Fibroblast of lung (primary cell): ENCODE results near the gene MDK. TPM values are rescaled to one million over a fixed set of nuclear protein-coding genes. Genes with fewer than 3 reads are reported as not detected.

Experiments
- DNase-seq, 2 donors: peaks; one replicate each; pipeline versions ENCODE4 v3.0.0 to v3.0.0-alpha.2; 2010; ENCODE audit warnings: low read depth in 2 of 2
- H2AFZ ChIP-seq: 2 replicates; pipeline ENCODE4 v1.5.1; 2012; ENCODE audit warnings: low read length, control low read depth, inconsistent platforms
- H3K27ac ChIP-seq: 2 replicates; pipeline ENCODE4 v1.5.1; 2011; ENCODE audit warnings: low read length, control low read depth; ENCODE audit not compliant: insufficient read depth
- H3K27me3 ChIP-seq: 2 replicates; pipeline ENCODE4 v1.5.1; 2011; ENCODE audit warnings: mild to moderate bottlenecking, low read length; ENCODE audit not compliant: control insufficient read depth, insufficient read depth
- H3K36me3 ChIP-seq: 2 replicates; pipeline ENCODE4 v1.5.1; 2011; ENCODE audit warnings: low read length; ENCODE audit not compliant: control insufficient read depth, insufficient read depth
- H3K4me1 ChIP-seq: 2 replicates; pipeline ENCODE4 v1.5.1; 2011; ENCODE audit warnings: low read length; ENCODE audit not compliant: control insufficient read depth, insufficient read depth; ENCODE audit errors: extremely low read depth
- H3K4me2 ChIP-seq: 2 replicates; pipeline ENCODE4 v1.5.1; 2011; ENCODE audit warnings: low read length, control low read depth; ENCODE audit not compliant: insufficient read depth; ENCODE audit errors: extremely low read depth
- H3K4me3 ChIP-seq, 4 experiments: fragments of 200-600 bp in 1 of 4; sonication (generic) in 1 of 4; replicated peaks in 1 of 4; 2 replicates each; pipeline ENCODE4 v1.5.1; 2011 to 2016; ENCODE audit warnings: low read length in 4 of 4, low read depth in 3 of 4, mild to moderate bottlenecking in 3 of 4, control low read depth in 2 of 4, inconsistent platforms in 1 of 4, mixed read lengths in 1 of 4; ENCODE audit not compliant: insufficient read depth in 1 of 4; ENCODE audit errors: control extremely low read depth in 1 of 4
- H3K79me2 ChIP-seq: 2 replicates; pipeline ENCODE4 v1.5.1; 2012; ENCODE audit warnings: mild to moderate bottlenecking, low read length, inconsistent platforms; ENCODE audit not compliant: control insufficient read depth, insufficient read depth
- H3K9ac ChIP-seq: 2 replicates; pipeline ENCODE4 v1.5.1; 2011; ENCODE audit warnings: mild to moderate bottlenecking, low read length, control low read depth; ENCODE audit not compliant: insufficient read depth
- H3K9me3 ChIP-seq: 2 replicates; pipeline ENCODE4 v1.5.1; 2012; ENCODE audit warnings: low read depth, low read length; ENCODE audit not compliant: control insufficient read depth, insufficient read depth
- H4K20me1 ChIP-seq: 2 replicates; pipeline ENCODE4 v1.5.1; 2011; ENCODE audit warnings: low read length; ENCODE audit not compliant: control insufficient read depth, insufficient read depth; ENCODE audit errors: extremely low read depth
- CTCF ChIP-seq, 2 donors: IDR thresholded peaks in 1 of 2; conservative IDR thresholded peaks in 1 of 2; 1 replicate in 1 of 2; 2 replicates in 1 of 2; pipeline ENCODE4 v1.5.1; 2011 to 2012; ENCODE audit warnings: low read length in 2 of 2, control low read depth in 1 of 2, inconsistent platforms in 1 of 2, low read depth in 1 of 2, mild to moderate bottlenecking in 1 of 2
- EZH2 ChIP-seq: IDR thresholded peaks from 2 replicates; pipeline ENCODE4 v1.5.1; 2012; ENCODE audit warnings: low read length, control low read depth, mild to moderate bottlenecking; ENCODE audit errors: missing control alignments
- polyA plus RNA-seq, 2 donors: library from polyadenylated mRNA; depleted of rRNA in 1 of 2; stranded (reverse) in 1 of 2; unstranded in 1 of 2; fragments of >200 nt; gene quantifications; 2 replicates each; pipeline ENCODE4 v1.2.1, GENCODE V29; 2011 to 2012; ENCODE audit warnings: missing spikeins in 1 of 2
- total RNA-seq: library from RNA; depleted of rRNA; stranded (reverse); fragments of >200 nt; gene quantifications from 2 replicates; pipeline ENCODE4 v1.2.1, GENCODE V29; 2014

MDK gene
- total and polyA plus RNA-seq, 2 donors (not counting 1 experiment from before 2014, with no cell fraction given), result 44.6 to 131 TPM

- H2AFZ ChIP-seq, result no peak overlapping the region
- no peak overlapping the region for H3K4me3 ChIP-seq
- H3K36me3 ChIP-seq, result no peaks in the 10 kb centered on the region
- H3K9me3 ChIP-seq, result no peaks in the 10 kb centered on the region
- H3K79me2 ChIP-seq, result no peaks in the 10 kb centered on the region
- peaks cover 1% of the 10 kb centered on the region for H4K20me1 ChIP-seq
- peaks cover 33% of the 10 kb centered on the region for H3K27me3 ChIP-seq
- TF ChIP-seq CTCF (conservative IDR thresholded peaks at IDR 0.05 in 1 of 2, IDR thresholded peaks at IDR 0.05 in 1 of 2; ENCODE audit: low read depth in 1 of 2, low read length in 2 of 2), result no peak
- TF ChIP-seq EZH2, result peak; percentile 96
- DNase-seq, result no peak
- H3K4me2 ChIP-seq, result peak overlapping the region; percentile 3
- H3K4me1 ChIP-seq, result peaks cover 5% of the 10 kb centered on the region
- H3K9ac ChIP-seq, result no peak overlapping the region
- H3K27ac ChIP-seq, result no peak overlapping the region
Observed at GRCh38 chr11:46390331-46391171, 9.1 kb downstream of the MDK start.

GRCh38 chr11:46391186-46391577 lies 9.7 kb downstream of the MDK start:
- Histone ChIP-seq H3K36me3 (no peaks in the 10 kb centered on the region), H3K27me3 (peaks cover 33% of the 10 kb centered on the region), H4K20me1 (peaks cover 1% of the 10 kb centered on the region), H3K9ac (no peak overlapping the region), H3K27ac (no peak overlapping the region), H3K79me2 (no peaks in the 10 kb centered on the region), H3K9me3 (no peaks in the 10 kb centered on the region), H3K4me3 (no peak overlapping the region), H2AFZ (no peak overlapping the region), H3K4me2 (no peak overlapping the region), H3K4me1 (peaks cover 5% of the 10 kb centered on the region)
- DNase-seq, result no peak
- TF ChIP-seq EZH2 (no peak), CTCF (conservative IDR thresholded peaks at IDR 0.05 in 1 of 2, IDR thresholded peaks at IDR 0.05 in 1 of 2; ENCODE audit: low read depth in 1 of 2, low read length in 2 of 2) (no peak)

- no peaks in the 10 kb centered on the region for H3K9me3 ChIP-seq
- H3K36me3 ChIP-seq, result no peaks in the 10 kb centered on the region
- peak within 1 kb of the TSS; percentile 78 for H3K4me2 ChIP-seq
- no peak within 1 kb of the TSS for H2AFZ ChIP-seq
- TF ChIP-seq EZH2 (no peak), CTCF (conservative IDR thresholded peaks at IDR 0.05 in 1 of 2, IDR thresholded peaks at IDR 0.05 in 1 of 2; ENCODE audit: low read depth in 1 of 2, low read length in 2 of 2) (peak in 1 of 2 donors; percentile 36)
- no peak within 1 kb of the TSS for H3K9ac ChIP-seq
- no peaks in the 10 kb centered on the region for H4K20me1 ChIP-seq
- DNase-seq, result peak; percentile 24 to 32
- H3K27ac ChIP-seq, result no peak within 1 kb of the TSS
- H3K4me1 ChIP-seq, result peaks cover 5% of the 10 kb centered on the region
- H3K4me3 ChIP-seq, result peak within 1 kb of the TSS; percentile 21 to 47 (median 36)
- H3K27me3 ChIP-seq, result peaks cover 33% of the 10 kb centered on the region
- no peaks in the 10 kb centered on the region for H3K79me2 ChIP-seq
Observed at GRCh38 chr11:46391578-46392420, 10.3 kb downstream of the MDK start, which contains the start of gene CHRM4. TSS of gene CHRM4 (minus strand) at chr11:46391776. CDS start at chr11:46386557, 5,219 bp downstream.
